HuH-7 (cell line): Measurements from ENCODE around the gene ZNF157.
A peak's percentile ranks its signal among the peaks of the same experiment; 100 is the strongest.
"Not testable (repeated sequence)": the region's sequence is repeated elsewhere in the genome, so short reads cannot be mapped to it uniquely, and the experiment has no call there.

ENCODE experiments used
- DNase-seq: peaks from one replicate; pipeline ENCODE4 v3.0.0; 2011; ENCODE audit warnings: low spot score

The ZNF157 gene

DNA sequence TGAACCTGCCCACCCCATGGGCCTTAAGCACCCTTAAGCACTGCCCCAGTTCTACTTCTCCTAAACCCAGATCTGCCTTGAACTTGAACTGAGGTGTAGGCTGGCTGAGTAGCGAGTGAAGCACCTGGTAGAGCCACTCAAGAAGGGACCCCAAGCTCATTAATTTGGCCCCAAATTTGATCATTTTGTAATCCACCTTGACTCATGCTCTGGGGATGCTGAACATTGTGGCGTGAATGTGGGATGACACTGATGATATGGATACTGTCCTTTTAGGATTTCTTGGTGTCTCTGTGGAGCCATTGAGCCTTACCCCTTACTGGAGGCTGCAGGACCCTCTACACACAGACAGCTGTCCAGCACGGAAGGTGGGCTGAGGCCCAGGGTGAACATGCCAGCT is at the start of gene ZNF157:
Gene ZNF157 (plus strand): TSS at position 301 of the 400 bp plus-strand sequence. CDS start 91 bp downstream, at position 392.
- no peak for DNase-seq

DNA sequence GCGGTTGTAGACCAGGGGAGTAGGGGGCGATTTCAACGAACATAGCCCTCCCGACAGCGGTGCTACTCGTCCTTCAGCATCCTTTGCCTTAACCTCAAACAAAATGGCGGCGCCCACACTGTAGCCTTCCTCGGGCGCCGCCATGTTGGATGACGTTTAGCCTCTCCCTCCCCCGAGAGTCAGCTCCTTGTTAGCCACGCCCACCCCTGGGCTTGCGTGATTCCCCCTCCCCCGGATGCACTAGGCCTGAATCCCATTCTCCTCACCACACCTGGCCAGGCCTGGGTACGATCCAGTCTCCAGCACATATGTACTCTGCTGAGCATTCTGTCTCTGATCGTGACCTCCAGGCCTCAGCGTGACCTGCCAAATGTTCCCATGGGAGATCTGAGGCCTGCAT is 49.0 kb upstream of the ZNF157 start:
- no peak for DNase-seq

DNA sequence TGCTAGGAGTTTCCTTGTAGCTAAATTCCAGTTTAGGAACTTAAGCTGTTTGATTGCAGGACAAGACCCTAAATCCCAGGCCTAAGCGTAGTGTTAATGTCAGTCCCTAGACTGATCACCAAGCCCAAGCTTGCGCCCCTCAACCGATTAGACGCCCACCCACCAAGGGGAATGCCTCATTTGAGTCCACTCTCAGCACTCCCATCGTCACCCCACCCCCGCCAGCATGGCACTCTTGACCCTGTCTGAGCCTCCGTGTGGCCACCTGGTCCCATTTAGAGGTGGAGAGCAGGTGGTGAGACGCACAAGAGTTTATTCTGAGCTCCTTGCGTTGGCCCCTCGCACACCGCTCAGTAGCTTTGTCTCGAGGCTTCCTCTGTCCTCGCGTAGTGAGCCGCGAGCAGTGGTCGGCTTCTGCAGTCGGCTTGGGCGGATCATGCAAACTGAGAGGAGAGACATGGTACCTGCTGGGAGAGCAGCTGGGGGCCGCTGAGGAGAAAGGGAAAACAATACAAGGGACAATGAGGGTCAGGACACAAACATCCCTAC is 48.5 kb upstream of the ZNF157 start:
- DNase-seq, result no peak

DNA sequence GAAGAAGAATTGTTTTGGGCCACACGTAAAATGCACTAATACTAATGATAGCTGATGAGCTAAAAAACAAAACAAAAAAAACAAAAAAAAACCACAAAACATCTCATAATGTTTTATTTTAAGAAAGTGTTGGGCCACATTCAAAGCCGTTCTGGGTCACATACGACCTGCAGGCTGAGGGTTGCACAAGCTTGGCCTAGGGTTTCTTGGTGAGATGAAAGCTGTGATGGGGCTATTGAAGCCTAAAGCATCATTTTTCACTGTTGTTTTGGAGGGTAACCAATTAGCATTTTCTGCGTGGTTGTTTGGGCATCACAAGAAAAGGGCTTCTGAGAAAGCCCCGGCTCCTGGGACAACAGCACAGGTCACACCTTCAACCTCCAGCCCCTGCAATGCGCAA is 42.5 kb upstream of the ZNF157 start:
- no peak for DNase-seq

DNA sequence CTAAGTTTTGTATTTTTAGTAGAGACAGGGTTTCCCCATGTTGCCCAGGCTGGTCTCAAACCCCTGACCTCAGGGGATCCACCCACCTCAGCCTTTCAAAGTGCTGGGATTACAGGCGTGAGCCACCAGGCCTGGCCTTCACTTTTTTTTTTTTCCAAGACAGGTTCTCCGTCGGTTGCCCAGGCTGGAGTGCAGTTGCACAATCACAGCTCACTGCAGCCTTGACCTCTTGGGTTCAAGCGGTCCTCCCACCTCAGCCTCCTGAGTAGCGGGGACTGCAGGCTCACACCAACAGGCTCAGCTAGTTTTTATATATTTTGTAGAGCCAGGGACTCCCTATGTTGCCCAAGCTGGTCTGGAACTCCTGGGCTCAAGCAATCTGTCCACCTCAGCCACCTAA is 37.6 kb upstream of the ZNF157 start:
- not testable (repeated sequence) for DNase-seq

DNA sequence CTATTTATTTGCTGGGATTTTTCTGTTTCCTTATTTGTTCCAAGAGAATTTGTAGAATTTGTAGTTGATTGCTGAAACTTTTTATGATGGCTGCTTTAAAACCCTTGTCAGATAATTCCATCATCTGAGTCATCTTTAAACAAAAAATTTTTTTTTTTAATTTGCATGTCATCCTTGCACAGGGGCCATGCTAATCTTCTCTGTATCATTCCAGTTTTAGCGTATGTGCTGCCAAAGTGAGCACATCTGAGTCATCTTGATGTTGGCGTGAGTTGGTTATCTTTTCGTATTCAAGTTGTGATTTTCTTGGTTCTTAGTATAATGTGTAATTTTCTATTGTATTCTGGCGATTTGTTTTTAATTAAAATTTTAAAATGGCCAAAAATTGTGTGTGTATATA is 18.7 kb upstream of the ZNF157 start:
- no peak for DNase-seq

DNA sequence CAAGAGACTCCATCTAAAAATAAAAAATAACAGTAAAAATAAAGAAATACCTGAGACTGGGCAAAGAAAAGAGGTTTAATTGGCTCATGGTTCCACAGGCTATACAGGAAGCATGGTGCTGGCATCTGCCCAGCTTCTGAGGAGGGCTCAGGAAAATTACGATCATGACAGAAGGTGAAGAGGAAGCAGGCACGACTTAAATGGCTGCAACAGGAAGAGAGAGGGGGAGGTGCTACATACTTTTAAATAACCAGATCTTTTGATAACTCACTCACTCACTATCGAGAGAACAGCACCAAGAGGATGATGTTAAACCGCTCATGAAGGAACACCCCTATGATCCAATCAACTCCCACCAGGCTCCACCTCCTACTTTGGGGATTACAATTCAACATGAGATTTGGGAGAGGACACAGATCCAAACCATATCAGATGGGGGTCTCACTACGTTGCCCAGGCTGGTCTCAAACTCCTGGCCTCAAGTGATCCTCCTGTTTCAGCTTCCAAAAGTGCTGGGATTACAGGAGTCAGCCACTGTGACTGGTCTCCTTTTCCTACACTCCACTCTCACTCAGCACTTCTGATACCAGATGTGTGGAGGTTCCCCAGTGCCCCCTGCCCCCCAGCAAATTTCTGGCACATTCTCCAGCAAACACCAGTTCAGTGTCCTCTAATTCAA is 11.9 kb upstream of the ZNF157 start:
- no peak for DNase-seq

DNA sequence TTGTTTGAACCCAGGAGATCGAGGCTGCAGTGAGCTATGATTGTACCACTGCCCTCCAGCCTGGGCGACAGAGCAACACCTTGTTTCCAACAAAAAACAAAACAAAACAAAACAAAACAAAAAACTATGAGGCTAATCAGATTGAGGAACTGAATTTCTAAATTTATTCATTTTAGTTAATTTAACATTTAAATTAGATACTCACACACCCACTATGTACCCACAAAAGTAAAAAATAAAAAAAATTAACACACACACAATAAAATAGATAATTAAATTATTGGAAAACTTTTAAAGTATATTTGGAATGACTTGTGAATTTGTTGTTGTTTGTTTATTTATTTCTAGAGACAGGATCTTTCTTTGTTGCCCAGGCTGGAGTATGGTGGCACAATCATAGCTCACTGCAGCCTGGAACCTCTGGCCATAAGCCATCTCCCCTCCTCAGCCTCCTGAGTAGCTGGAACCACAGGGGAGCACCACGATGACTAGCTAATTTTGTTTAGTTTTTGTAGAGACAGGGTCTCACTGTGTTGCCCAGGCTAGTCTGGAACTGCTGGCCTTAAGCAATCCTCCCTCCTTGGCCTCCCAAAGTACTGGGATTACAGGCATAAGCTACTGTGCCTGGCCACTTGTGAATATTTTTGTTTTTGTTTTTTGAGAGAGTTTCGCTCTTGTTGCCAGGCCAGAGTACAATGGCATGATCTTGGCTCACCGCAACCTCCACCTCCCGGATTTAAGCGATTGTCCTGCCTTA is 9.8 kb upstream of the ZNF157 start:
- DNase-seq, result no peak

DNA sequence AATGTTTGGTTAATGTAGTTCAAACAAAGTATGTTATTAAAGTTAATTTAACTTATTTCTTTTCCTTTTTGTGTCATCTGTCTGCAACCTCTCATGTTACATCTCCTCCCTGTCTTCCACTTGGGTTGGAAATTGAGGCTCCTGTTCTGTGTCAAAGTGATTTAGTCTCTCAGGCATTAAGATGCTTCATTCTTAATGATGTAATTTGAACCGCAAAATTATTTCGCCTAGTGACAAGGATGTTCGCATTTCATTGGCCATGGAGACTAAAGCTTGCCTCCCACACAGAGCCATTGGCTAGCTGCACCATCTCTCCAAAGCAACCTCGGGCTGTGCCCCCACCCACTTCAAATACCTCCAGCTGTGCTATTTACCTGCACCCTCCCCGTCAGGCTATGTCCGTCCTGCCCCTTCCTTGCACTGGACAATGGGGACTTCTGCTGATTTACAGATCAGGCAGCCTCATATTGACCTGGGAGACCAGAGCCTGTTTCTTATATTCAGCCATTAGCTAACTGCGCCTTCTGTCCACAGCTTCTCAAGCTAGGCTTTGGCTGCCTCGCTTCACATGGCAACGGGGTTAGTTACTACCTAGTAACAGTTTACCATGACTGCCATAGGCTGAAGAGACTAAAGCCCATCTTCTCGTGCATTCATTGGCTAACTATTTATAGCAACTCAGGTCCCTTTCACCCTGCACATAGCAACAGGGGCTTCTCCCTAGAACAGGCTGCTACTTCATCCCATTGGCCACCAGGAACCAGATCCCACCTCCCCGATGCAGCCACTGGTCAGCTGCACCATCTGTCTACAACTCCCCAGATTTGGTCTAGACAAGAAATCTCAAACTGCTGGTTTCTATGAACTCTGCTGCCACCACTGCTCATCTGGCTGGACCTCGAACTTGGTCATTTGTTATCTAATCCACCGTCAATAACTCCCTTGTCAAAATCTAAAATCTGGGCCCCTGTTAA is 8.6 kb upstream of the ZNF157 start:
- DNase-seq, result no peak

DNA sequence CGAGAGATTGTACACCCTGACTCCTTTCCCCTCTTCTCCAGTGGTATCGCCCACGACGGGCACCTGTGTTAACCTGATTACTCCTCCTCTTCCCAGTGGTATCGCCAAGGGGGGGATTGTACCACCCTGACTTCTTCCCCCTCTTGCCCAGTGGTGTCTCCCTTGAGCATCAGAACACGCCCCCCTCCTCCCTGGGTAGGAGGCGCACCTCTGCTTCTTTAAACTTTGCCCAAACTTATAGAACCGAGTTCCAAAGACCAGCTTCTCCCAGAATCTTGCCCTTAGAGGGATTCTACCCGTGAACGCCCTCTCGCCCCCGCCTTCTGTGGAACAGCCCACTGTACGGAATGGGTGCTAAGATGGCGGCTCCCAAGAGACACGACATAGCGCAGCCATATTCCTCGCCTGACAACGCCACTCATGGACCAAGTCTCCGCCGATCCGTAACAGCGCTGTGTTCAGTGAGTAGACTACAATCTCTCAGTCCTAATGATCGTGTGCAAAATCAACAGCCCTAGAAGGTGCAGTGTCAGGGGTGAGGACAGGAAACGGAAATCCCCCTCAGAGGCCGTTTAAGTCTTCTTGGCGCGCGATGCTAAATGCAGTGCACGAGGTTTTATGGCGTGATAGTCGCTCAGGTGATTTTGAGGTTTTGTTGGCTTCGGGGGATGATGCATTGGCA is 4.2 kb upstream of the ZNF157 start:
- DNase-seq, result no peak

DNA sequence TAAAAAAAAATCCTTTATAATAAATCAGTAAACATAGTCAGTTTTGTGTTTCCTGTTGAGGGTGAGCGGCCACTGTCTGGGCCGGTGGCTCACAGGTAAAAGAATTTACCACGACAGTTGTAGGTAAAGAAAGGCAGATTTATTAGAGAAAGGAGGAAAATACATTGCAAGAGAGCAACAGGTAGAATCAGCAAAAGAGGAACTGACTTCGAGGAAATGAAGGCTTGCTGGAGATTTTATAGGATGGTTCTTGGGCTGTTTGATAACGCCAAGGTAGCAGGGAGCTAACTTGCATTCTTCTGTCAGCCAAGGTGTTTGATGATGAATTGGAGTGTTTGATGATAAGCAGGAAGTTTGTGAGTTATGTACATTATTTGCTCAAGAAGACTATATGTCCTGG is 2.8 kb downstream of the ZNF157 start:
- DNase-seq, result no peak

DNA sequence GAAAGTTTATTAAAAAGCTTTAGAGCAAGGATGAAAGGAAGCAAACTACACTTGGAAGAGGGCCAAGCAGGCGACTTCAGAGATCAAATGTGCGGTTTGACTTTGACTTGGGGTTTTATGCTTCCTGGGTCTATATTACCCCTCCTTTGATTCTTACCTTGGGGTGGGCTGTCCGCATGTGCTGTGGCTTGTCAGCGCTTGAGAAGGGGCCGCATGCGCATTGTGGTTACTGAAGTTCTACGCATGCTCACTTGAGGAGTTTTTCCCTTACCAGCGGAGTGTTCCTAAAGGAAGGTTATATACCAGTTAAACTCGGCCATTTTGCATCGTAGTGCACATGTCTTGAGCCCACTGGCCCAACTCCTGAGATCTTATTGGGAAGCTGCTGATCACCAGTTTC is 9.9 kb downstream of the ZNF157 start:
- DNase-seq, result no peak

DNA sequence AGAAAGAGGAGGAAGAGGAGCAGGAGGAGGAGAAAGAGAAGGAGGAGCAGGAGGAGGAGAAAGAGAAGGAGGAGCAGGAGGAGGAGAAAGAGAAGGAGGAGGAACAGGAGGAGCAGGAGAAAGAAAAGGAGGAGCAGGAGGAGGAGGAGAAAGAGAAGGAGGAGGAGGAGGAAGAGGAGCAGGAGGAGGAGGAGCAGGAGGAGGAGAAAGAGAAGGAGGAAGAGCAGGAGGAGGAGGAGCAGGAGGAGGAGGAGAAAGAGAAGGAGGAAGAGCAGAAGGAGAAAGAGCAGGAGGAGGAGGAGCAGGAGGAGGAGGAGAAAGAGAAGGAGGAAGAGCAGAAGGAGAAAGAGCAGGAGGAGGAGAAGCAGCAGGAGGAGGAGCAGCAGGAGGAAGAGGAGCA is 10.5 kb downstream of the ZNF157 start:
- not testable (repeated sequence) for DNase-seq

DNA sequence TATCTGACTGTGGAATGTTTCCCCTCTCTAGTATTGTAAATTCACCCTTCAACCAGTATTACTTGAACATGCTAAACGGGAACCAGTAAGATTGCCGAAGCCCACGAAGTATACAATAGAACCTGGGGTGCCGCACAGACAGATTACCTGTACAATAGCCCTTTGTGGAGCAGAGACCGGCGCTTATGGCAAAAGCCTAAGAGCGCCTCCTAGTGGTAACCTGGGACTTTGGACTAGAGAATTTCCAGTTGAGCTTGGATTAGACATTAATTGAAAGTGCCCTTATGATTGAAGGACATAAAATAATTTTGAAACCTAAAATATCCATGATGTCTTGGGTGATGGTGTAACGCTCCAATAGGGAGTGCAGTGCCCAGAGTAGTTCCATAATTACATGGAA is 14.1 kb downstream of the ZNF157 start:
- peak; percentile 15 for DNase-seq

DNA sequence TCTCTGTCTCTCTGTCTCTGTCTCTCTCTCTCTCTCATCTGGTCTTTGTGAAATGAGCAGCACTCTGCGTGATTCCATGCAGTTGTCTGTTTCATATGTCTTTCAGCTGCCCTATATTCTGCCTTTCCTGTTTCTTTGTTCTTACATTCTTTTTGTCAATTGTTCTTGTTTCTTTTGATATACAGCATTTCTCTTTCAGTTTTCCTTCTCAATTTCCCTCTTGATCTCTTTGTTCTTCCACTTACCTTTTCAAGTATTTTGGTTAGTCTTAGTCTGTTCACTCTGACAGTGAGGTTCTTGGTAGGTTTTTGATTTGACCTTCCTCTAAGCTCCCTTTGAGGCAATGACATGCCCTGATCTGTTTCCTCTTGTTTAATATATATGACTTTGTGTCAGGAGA is 20.4 kb downstream of the ZNF157 start:
- no peak for DNase-seq

DNA sequence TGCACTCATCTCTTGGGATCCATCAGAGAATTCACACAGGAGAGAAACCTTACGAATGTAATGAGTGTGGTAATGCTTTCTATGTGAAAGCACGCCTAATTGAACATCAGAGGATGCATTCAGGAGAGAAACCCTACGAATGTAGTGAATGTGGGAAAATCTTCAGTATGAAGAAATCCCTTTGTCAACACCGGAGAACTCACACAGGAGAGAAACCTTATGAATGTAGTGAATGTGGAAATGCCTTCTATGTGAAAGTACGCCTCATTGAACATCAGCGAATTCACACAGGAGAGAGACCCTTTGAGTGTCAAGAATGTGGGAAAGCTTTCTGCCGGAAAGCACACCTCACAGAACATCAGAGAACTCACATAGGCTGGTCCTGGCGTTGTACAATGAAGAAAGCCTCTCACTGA is 42.8 kb downstream of the ZNF157 start:
- no peak for DNase-seq

DNA sequence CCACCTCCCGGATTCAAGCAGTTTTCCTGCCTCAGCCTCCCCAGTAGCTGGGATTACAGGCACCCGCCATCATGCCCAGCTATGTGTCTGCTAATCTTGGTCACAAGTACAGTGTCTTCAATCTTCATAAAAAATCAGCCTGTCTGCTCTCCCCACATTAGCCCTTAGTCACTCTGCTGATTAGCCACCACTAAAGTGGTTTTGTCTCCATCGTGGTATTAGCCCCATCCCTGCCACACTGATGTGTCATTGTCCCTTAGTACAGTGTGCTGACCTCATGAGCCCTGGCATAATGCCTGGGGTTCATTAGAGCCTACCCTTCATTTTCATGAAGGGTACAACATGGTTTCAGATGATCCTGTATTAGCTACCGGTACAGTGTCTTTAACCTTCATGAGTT is 49.9 kb downstream of the ZNF157 start:
- no peak for DNase-seq

DNA sequence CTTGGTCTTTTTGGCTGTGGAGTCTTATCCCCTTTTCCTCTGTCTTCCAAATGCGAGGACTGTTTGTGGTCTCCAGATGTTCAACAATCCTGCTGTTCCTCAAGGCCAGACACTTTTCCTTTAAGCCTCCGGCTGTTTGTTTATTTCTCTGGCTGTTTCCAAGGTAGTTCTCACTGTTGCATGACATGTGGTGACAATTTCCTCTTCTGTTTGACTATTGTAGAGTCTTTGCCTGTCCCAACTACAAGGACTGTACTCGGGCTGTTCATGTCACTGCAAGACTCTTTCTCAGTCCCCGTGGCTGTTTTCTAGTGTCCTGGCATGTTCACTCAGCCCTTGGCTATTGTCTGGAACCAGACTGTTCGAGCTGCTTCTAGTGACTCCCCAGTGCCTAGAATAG is 50.6 kb downstream of the ZNF157 start:
- no peak for DNase-seq

DNA sequence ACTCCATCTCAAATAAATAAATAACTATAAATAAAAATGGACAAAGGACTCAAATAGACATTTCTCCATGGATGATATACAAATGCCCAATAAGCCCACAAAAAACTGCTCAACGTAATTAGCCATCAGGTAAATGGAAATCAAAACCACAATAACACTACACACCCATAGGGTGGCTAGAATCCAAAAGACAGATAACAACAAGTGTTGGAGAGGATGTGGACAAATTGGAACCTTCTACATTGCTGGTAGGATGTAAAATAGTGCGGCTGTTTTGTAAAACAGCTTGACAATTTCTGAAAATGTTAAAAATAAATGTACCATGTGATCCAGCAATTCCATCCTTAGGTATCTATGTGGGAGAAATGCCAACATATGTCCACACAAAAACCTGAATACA is 52.1 kb downstream of the ZNF157 start:
- no peak for DNase-seq

DNA sequence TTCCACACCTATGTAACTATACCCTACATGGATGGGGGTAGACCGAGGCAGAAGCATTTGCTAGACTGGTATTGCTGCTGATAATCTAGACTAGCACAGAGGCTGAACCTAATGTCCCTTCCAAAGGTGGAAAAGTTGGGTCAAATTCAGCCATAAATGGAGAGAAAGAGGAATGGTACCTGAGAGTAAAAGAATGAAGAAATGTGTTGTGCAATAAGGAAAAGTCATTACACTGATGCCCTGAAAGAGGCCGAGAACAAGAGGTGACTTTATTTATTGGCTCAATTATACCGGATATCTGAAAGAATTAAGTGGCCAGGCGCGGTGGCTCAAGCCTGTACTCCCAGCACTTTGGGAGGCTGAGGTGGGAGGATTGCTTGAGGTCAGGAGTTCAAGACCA is 60.5 kb downstream of the ZNF157 start:
- no peak for DNase-seq

DNA sequence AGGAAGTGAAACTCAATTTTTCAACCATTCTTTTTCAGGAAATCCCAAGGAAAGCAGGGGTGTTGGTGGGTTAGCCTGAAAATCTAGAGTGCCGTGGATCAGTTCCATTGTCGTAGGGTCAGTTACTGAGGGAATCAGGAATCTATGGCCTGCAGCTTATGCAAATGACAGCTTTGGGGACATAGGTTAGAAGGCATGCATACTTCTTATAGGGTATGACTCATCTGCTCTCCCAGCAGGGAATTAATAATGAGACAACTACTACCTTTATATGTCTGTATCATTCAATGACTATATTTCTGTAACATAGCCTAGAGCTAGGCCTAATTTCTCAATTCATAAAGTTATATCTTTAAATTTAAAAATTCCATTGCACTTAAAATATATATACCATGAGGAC is 76.1 kb downstream of the ZNF157 start:
- no peak for DNase-seq

DNA sequence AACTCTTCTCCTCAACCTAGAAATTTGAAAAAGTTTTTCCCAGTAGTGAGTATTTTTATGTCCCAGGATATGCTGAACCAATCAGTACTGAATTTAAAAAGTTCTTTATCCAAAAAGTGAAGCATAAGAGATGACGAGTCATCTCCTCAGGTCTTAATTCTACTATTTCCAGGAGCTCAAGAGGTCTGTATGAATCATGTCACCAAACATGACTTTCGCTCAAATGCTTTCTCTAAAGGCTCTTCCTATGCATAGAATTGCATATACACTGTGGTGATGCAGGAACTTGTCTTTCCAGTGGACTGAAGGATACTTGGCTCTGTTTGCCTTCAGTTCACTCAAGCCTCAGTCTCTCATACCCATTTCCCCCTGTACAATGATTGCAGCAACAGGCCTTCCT is 76.6 kb downstream of the ZNF157 start:
- DNase-seq, result no peak
